ENCODE data around the gene ESCO1.
A peak's percentile ranks its signal among the peaks of the same experiment; 100 is the strongest.

The ESCO1 gene

GRCh38 chr18:21489119-21489750 is 111.3 kb downstream of the ESCO1 start:
- DNase-seq (ENCODE audit: low read depth, low spot score): peak; percentile 70

GRCh38 chr18:21486905-21487437 is 113.5 kb downstream of the ESCO1 start:
- no peak for DNase-seq (ENCODE audit: low read depth, low spot score)

- DNase-seq (ENCODE audit: low read depth, low spot score): peak; percentile 32
These were observed 115.5 kb downstream of the ESCO1 start for GRCh38 chr18:21484851-21485636.

GRCh38 chr18:21483051-21483450 is 117.5 kb downstream of the ESCO1 start:
- DNase-seq (ENCODE audit: low read depth, low spot score): no peak

GRCh38 chr18:21481739-21482138 is 118.8 kb downstream of the ESCO1 start:
- no peak for DNase-seq (ENCODE audit: low read depth, low spot score)

GRCh38 chr18:21479721-21480120 is 120.8 kb downstream of the ESCO1 start:
- DNase-seq (ENCODE audit: low read depth, low spot score): no peak

Measured in astrocyte of the hippocampus (primary cell).